Uterus (tissue), 2 donors: ENCODE results near the gene STIP1.

ENCODE experiments used
- POLR2A ChIP-seq, 2 donors: fragments of 450-650 bp; IDR thresholded peaks; one replicate each; pipeline ENCODE4 v1.6.1; 2016; ENCODE audit warnings: antibody characterized with exemption in 2 of 2, mild to moderate bottlenecking in 1 of 2, moderate library complexity in 1 of 2
- TF ChIP-seq, protein P1 (sequence below), 4 experiments: fragments of 200-600 bp in 2 of 4; fragments of 450-650 bp in 2 of 4; sonication (generic) in 2 of 4; IDR thresholded peaks; one replicate each; pipeline ENCODE4 v1.5.1; 2016 to 2019; ENCODE audit warnings: antibody characterized with exemption in 4 of 4, mild to moderate bottlenecking in 2 of 4, moderate library complexity in 1 of 4

DNA sequence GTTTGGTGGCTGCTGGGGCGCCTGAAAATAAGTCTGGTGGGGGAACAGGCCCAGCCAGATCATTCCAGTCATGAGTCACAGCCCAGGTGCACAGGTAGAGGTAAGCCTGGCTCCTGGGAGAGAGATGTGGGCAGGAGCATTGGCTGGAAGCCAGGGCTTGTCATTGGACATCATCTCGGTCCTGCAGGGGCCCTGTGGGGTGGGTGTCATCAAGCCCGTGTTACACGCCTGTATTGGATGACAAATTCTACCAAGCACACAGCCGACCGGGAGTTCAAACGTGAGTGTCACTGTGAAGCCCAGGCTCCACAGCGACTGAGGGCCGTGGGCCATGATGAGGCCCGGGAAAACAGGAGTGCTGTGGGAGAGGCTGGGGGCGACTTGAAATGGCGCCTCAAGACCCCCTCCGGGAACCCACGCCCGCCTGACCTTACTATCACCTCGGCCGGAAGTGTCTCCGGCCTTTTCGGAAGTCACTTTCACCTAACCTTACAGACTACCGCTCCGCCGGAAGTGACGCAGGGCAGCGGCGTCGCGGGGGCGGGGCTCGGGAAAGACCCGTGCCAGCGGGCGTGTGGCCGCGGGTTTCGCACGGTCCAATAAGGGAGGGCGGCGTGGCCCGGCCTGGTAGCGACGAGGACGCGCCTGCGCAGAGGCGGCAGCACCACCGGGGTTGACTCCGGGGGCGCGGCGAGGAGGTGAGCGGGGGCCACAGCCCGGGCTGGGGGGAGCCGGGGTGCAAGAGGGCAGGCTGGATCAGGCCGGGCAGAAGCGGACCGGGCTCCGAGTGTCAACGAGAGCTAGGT, 54.7 kb downstream of the STIP1 start, which contains the start of gene FKBP2:
- TF ChIP-seq, protein P1, sequence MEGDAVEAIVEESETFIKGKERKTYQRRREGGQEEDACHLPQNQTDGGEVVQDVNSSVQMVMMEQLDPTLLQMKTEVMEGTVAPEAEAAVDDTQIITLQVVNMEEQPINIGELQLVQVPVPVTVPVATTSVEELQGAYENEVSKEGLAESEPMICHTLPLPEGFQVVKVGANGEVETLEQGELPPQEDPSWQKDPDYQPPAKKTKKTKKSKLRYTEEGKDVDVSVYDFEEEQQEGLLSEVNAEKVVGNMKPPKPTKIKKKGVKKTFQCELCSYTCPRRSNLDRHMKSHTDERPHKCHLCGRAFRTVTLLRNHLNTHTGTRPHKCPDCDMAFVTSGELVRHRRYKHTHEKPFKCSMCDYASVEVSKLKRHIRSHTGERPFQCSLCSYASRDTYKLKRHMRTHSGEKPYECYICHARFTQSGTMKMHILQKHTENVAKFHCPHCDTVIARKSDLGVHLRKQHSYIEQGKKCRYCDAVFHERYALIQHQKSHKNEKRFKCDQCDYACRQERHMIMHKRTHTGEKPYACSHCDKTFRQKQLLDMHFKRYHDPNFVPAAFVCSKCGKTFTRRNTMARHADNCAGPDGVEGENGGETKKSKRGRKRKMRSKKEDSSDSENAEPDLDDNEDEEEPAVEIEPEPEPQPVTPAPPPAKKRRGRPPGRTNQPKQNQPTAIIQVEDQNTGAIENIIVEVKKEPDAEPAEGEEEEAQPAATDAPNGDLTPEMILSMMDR (IDR thresholded peaks at IDR 0.05), result peak in 2 of 4 experiments; percentile 18 to 19
- peak; percentile 84 to 86 for TF ChIP-seq POLR2A (IDR thresholded peaks at IDR 0.05)
